ENCODE results near the gene ATP2B1. TPM values are rescaled to one million over a fixed set of nuclear protein-coding genes. Genes with fewer than 3 reads are reported as not detected.

The ATP2B1 gene
- polyA plus RNA-seq, 2 of the 4 experiments (the other 2 are of a cell fraction): 52.7 to 132 TPM

GRCh38 chr12:89706551-89706950, 2.1 kb downstream of the ATP2B1 start (continued):
- TF ChIP-seq BHLHE40 (IDR thresholded peaks at IDR 0.05; ENCODE audit: low read depth, low read length) (no peak), PBX3 (IDR thresholded peaks at IDR 0.05) (no peak), REST (IDR thresholded peaks at IDR 0.05) (no peak), PHF8 (IDR thresholded peaks at IDR 0.05; ENCODE audit: borderline replicate concordance, low read depth) (no peak), TFCP2L1 (CRISPR knock-in tag; IDR thresholded peaks at IDR 0.05) (no peak), HDAC2 (IDR thresholded peaks at IDR 0.05) (no peak), EHMT2 (IDR thresholded peaks at IDR 0.05; ENCODE audit: low read depth) (no peak), POLR2A (IDR thresholded peaks at IDR 0.05; ENCODE audit: low read length) (no peak), RNF2 (IDR thresholded peaks at IDR 0.05; ENCODE audit: borderline replicate concordance, low read depth) (no peak), ZNF302 (CRISPR knock-in tag; IDR thresholded peaks at IDR 0.05) (no peak), USF2 (IDR thresholded peaks at IDR 0.05) (no peak), FOSL2 (IDR thresholded peaks at IDR 0.05) (no peak), FOSL2 (CRISPR knock-in tag; IDR thresholded peaks at IDR 0.05) (peak; percentile 38; the same call in 1 of the 2 replicates), CTCF (IDR thresholded peaks at IDR 0.05) (peak; percentile 39), RAD21 (conservative IDR thresholded peaks at IDR 0.05 in 1 of 2, IDR thresholded peaks at IDR 0.05 in 1 of 2) (peak in 1 of 2 experiments; percentile 27; a peak in 1 of 5 replicates), JUNB (IDR thresholded peaks at IDR 0.05) (no peak), HOXB5 (CRISPR knock-in tag; IDR thresholded peaks at IDR 0.05) (no peak), ATOH8 (CRISPR knock-in tag; IDR thresholded peaks at IDR 0.05; ENCODE audit: low read depth) (no peak)

GRCh38 chr12:89704457-89704856, 4.2 kb downstream of the ATP2B1 start:
- CTCF ChIA-PET: interaction anchor here (1.2 kb wide), 1 partner anchor 246 kb away, joined by 3 read pairs; no protein-coding TSS in a partner anchor
- POLR2A ChIA-PET: no interaction called here
- H3K4me3 ChIP-seq: no peak overlapping the region
- DNase-seq (ENCODE audit: low read depth in 1 of 2, low spot score in 1 of 2): no peak
- H3K4me2 ChIP-seq: peak overlapping the region; percentile 93
- 36% methylated on average over 1 of the region's 1 CpG for WGBS (ENCODE audit: missing lambda C conversion rate)
- peaks cover 69% of the 10 kb centered on the region for H3K4me1 ChIP-seq
- H3K9me3 ChIP-seq: no peaks in the 10 kb centered on the region
- ATAC-seq: no peak
- no peak for FAIRE-seq
- 0 out of 2 replicates have a peak, but pooled peaks have one; percentile 38 for TF ChIP-seq HOXA7 (CRISPR knock-in tag; IDR thresholded peaks at IDR 0.05)
- no peak for TF ChIP-seq POLR2AphosphoS2 (conservative IDR thresholded peaks at IDR 0.05; ENCODE audit: low read length)
- H3K27ac ChIP-seq: no peak overlapping the region
